ENCODE data around the gene SLC6A11. TPM values are rescaled to one million over a fixed set of nuclear protein-coding genes. Genes with fewer than 3 reads are reported as not detected.

The SLC6A11 gene
- total RNA-seq, 1 experiment from 2014 or later = 1.5 TPM

DNA sequence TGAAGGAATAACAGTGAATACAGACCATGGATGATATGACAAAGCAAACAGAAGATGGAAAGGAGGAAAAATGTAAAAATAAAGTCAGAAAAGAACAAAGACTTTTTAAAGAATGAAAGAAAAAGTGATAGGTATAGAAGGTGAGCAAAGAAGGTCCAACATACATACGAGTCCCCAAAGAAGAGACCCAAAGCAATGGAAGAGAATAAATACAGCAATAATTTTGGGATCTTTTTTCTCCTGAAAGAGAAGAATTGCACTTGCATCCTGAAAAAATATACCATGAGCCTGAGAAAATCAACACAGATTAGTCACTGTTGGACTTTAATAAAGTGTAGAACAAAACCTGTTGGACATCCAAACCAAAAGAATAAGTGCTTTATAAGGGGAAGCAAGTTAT lies 91.2 kb downstream of the SLC6A11 start:
- Histone ChIP-seq H3T11ph (ENCODE audit: low read length) (no peak overlapping the region), H3K23ac (ENCODE audit: insufficient read length, low read depth, low read length) (no peak overlapping the region), H3K79me2 (ENCODE audit: insufficient read depth, low read length) (no peaks in the 10 kb centered on the region), H3K27ac (ENCODE audit: insufficient read length, low read depth, low read length) (no peak overlapping the region), H3K9ac (ENCODE audit: extremely low read depth, insufficient read length, low read length) (no peak overlapping the region), H3K23me2 (ENCODE audit: insufficient read length, low read depth, low read length, poor library complexity, severe bottlenecking) (no peaks in the 10 kb centered on the region), H3K4me1 (ENCODE audit: insufficient read depth, low read length) (no peaks in the 10 kb centered on the region), H4K20me1 (ENCODE audit: control insufficient read depth, insufficient read depth, insufficient read length) (no peaks in the 10 kb centered on the region), H2BK12ac (ENCODE audit: insufficient read length, low read depth, low read length) (no peak overlapping the region), H3K56ac (ENCODE audit: insufficient read length, low read depth, low read length) (no peak overlapping the region), H2BK5ac (ENCODE audit: insufficient read length, low read length) (no peak overlapping the region), H4K5ac (ENCODE audit: insufficient read length, low read depth, low read length) (no peak overlapping the region), H3K27me3 (ENCODE audit: insufficient read depth, low read length) (no peaks in the 10 kb centered on the region), H3K18ac (ENCODE audit: insufficient read length, low read depth, low read length) (no peak overlapping the region), H3K14ac (ENCODE audit: insufficient read depth, low read length) (no peak overlapping the region), H4K8ac (replicated peaks; ENCODE audit: insufficient read length, low read depth, low read length) (no peak overlapping the region), H3K4me2 (ENCODE audit: insufficient read depth, insufficient read length, low read length) (no peak overlapping the region), H2AK5ac (ENCODE audit: insufficient read length, low read length) (no peak overlapping the region), H2BK120ac (ENCODE audit: low read depth, low read length, poor library complexity, severe bottlenecking) (no peak overlapping the region), H2BK20ac (ENCODE audit: low read depth, low read length, poor library complexity, severe bottlenecking) (no peak overlapping the region), H2BK15ac (ENCODE audit: low read depth, low read length) (no peak overlapping the region), H3K4ac (ENCODE audit: low read depth, low read length) (no peak overlapping the region), H3K79me1 (ENCODE audit: insufficient read depth, low read depth, low read length, poor library complexity, severe bottlenecking) (no peaks in the 10 kb centered on the region), H3K9me3 (ENCODE audit: control insufficient read depth, low read depth, low read length) (peaks cover 11% of the 10 kb centered on the region), H2AFZ (ENCODE audit: low read length) (no peak overlapping the region), H4K91ac (ENCODE audit: insufficient read length, low read depth, low read length) (no peak overlapping the region)
- peaks cover 1 to 17% (median 16%) of the 10 kb centered on the region in 3 experiments; a peak in 5 of 7 replicates for H3K36me3 Mint-ChIP-seq (ENCODE audit: insufficient read depth in 1 of 3, low read depth in 3 of 3)
- TF ChIP-seq, protein P1, sequence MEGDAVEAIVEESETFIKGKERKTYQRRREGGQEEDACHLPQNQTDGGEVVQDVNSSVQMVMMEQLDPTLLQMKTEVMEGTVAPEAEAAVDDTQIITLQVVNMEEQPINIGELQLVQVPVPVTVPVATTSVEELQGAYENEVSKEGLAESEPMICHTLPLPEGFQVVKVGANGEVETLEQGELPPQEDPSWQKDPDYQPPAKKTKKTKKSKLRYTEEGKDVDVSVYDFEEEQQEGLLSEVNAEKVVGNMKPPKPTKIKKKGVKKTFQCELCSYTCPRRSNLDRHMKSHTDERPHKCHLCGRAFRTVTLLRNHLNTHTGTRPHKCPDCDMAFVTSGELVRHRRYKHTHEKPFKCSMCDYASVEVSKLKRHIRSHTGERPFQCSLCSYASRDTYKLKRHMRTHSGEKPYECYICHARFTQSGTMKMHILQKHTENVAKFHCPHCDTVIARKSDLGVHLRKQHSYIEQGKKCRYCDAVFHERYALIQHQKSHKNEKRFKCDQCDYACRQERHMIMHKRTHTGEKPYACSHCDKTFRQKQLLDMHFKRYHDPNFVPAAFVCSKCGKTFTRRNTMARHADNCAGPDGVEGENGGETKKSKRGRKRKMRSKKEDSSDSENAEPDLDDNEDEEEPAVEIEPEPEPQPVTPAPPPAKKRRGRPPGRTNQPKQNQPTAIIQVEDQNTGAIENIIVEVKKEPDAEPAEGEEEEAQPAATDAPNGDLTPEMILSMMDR (conservative IDR thresholded peaks at IDR 0.05) = no peak
- no peak overlapping the region; a peak in 1 of 5 replicates for H3K4me3 Mint-ChIP-seq
- H3K27ac Mint-ChIP-seq = no peak overlapping the region
- WGBS (ENCODE audit: extremely low coverage, insufficient read length, low lambda C conversion rate) = no CpG with 5 or more reads among the region's 1 CpG
- no peaks in the 10 kb centered on the region for H3K4me1 Mint-ChIP-seq
- peaks cover 34% of the 10 kb centered on the region for H3K27me3 Mint-ChIP-seq (ENCODE audit: low read depth)
- DNase-seq = no peak
- H3K9me3 Mint-ChIP-seq = peaks cover 31 to 32% of the 10 kb centered on the region in 2 experiments
